ENCODE measurements around the gene SLCO6A1.

SLCO6A1 gene

DNA sequence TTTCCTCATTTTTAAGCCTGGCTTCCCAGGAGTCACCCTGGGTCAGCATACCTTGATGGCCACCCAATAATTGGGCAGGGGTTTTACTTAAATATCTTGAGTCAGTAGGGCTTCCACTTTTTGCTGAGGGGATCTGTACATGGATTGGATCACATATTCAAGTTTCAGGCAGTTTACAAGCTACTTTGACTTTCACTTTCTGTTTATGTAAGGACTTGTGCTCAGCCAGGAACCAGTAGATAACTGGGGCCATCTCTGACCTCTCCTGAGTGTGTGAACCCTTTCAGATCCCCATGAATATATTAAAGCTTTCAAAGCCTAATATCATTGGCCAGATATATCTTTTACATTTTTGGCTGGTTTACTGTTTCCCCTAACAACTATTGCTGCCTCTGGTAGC is 45.1 kb downstream of the SLCO6A1 start:
- DNase-seq (ENCODE audit: low read depth) = no peak

DNA sequence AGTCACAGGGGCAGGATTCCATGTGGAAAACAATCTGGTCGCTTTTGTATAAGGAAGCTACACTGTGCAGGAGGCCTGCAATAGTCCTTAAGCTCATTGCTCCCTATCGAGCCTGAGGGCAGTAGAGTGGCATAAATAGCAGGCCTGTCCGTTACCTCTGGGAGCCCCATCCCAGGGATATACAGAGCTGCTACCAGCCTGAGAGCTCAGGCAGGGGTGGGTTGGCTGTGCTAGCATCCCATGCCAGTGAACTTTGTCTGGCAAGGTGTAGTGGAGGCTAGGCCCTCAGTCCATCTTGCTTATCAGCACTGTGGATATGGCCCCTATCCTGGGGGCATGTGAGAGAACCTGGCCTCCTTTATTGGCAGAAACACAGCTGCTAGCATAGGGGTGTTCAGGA is 47.7 kb downstream of the SLCO6A1 start:
- DNase-seq (ENCODE audit: low read depth) = no peak

DNA sequence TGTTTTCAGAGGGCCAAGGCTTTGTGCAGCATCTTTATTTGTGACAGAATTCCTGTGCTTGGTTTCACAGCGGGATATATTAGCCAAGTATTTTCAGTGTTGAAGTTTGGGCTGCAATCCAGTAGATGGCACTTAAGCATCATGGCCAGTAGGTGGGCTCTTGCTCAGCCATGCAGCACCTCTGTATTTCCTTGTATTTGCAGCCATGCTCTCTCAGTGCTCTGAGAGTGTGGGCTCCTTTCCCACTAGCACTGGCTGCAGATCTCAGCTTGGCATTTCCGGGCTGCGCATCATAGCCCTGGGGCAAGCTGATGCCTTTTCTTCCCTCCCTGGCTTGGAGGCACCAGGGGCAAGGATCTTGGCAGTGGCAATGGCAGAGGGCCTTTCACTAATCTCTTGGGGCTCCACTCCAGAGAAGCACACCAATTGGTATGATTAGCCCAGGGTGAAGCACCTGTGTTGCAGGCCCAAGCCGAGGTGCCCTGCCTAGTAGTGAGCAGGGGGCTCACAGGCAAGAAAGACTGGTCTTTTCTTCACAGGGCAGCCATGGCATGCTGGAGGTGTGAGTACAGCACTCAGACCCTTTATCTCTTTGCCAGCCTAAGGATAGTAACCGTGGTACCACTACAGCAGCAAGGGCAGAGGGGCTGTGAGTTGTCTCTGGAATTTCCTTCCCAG is 48.3 kb downstream of the SLCO6A1 start:
- no peak for DNase-seq (ENCODE audit: low read depth)

DNA sequence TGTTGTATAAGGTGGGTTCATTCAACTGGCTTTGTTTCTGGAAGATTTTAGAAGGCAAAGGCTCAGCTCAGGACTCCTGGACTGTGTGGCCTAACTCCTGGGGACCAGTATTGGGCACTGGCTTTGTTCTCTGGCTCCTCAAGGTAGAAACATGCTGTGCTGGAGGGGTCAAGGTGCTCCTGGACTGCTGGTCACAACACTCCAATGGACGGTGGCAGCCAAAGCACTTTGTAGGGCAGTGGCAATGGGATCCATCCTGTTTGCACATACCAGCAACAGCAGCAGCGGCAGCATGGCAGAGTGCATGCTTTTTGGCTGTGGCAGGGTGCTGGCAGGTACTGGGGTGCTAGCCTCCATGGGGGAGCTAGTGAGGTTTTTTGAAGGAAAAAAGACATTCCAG is 65.3 kb downstream of the SLCO6A1 start:
- no peak for DNase-seq (ENCODE audit: low read depth)

DNA sequence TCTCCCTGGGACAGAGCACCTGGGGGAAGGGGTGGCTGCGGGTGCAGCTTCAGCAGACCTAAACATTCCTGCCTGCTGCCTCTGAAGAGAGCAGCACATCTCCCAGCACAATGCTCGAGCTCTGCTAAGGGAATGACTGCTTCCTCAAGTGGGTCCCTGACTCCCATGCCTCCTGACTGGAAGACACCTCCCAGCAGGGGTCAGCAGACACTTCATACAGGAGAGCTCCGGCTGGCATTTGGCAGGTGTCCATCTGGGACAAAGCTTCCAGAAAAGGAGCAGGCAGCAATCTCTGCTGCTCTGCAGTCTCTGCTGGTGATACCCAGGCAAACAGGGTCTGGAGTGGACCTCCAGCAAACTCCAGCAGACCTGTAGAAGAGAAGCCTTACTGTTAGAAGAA is 77.2 kb downstream of the SLCO6A1 start:
- no peak for DNase-seq (ENCODE audit: low read depth)

DNA sequence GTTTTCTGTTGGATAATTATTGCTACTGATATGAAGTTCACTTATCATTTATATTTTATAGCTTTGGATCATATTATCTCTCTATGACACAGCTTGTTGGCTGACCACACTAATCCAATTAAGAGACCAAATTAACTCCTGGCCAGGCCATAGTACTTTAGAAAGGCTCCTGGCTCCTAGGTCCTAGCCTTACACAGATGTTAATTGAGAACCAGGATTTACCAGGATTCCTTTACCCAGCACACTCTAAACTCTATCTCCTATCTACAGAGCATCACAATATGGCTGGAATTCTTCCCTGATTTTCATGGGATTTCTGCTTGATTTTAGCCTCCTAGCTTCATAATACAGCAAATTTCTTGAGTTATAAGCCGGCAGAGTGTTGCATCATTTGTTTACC is 80.3 kb downstream of the SLCO6A1 start:
- DNase-seq (ENCODE audit: low read depth) = no peak

DNA sequence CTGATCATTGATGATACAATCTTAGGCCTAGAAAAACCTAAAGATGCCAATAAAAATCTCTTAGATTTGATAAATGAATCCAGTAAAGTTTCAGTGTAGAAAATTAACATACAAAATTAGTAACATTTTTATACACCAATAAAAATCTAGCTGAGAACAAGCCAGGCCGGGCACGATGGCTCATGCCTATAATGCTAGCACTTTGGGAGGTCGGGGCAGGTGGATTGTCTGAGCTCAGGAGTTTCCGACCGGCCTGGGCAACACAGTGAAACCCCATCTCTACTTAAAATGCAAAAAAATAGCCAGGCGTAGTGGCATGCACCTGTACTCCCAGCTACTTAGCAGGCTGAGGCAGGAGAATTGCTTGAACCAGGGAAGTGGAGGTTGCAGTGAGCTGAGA is 84.4 kb downstream of the SLCO6A1 start:
- no peak for DNase-seq (ENCODE audit: low read depth)

DNA sequence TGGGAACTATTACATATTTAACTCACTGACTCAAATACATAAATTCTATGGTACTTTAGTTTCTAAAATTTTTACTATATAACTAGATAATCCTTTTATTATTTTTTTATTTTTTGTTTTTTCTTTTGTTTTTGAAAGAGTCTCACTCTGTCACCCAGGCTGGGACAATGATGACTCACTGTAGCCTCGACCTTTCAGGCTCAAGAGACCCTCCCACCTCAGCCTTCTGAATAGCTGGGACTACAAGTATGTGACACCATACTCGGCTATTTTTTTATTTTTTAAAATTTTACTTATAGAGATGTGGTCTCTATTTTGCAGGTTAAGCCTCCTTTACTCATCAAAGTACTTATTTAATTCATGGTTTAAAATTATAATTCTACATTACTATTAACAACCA is 110.6 kb downstream of the SLCO6A1 start:
- no peak for DNase-seq (ENCODE audit: low read depth)

DNA sequence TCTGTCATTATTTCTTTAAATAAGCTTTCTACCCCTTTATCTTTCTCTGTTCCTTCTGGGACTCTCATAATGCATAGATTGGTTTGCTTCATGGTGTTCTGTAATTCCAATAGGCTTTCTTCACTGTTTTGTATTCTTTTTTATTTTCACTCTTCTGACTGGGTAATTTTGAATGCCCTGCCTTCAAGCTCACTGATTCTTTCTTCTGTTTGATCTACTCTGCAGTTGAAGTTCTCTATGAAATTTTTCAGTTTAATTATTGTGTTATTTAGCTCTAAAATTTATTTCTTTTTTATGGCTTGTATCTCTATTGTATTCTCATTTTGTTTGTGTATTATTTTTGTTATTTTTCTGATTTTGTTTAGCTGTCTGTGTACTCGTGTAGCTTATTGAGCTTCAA is 113.4 kb downstream of the SLCO6A1 start:
- no peak for DNase-seq (ENCODE audit: low read depth)

DNA sequence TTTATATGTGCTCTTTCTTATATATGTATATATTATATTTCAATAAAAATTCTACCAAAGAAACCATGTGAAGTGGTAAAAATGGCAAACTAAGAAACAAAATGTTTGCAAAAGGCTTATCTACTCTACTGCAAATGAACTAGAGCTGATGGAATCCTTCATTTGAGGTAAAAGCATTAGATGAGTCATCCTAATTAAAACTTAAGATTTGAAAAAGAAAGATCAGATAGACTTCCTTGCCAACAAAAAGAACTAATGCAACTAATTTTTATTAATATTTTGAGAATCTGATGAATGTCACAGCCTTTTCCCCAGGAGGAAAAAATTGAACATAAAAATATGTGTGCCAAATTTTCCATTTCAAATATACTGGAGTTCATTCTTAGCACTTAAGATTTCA is 118.6 kb downstream of the SLCO6A1 start:
- DNase-seq (ENCODE audit: low read depth) = no peak

DNA sequence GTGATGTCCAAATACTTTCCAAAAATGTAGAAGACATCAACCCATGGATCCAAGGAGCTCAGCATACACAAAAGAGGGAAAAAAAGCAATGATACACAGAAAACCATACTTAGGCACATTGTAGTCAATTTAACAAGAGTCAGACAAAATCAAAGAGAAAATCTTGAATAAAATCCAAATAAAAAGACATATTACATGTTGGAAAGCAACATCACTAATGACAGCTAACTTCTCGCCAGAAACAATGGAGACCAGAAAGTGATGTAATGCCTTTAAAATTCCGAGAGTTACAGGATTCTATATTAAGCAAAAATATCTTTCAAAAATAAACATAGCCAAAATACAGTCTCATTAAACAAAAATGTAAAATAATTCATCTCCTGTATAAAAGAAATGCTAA is 122.9 kb downstream of the SLCO6A1 start:
- no peak for DNase-seq (ENCODE audit: low read depth)

DNA sequence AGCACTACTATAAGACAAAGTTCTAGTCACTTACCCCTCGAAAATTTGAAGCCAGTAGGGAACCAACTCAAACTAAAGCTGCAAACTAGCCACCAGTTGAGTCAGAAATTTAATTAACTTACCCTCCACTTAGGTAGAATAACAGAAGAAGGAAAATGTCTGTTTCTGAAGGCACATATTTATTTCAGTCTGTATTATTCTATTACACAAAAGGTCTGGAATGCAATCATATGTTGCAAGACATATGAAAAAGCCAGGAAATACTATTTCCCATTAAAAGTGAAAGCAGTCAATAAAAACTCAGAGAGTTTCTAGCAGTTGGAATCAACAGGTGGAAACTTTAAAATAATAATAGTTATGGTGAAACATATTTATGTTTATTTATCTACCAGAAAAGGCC is 123.5 kb downstream of the SLCO6A1 start:
- DNase-seq (ENCODE audit: low read depth) = no peak

DNA sequence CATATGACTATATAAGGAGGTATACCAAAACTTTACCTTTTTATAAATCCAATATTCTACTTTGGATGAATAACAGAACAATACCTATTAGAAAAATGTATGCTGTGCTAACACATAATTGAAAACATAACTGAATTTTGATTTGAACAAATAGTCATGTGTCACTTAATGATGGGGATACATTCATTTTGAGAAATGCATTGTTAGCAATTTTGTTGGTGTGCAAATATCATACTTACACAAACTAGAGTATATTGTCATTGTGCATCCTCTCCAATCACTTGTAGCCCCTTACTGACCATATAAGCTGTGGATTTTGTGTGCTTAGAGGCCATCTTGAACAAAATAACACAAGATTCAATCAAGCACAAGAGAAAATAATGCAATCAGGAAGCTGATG is 130.4 kb downstream of the SLCO6A1 start:
- no peak for DNase-seq (ENCODE audit: low read depth)

DNA sequence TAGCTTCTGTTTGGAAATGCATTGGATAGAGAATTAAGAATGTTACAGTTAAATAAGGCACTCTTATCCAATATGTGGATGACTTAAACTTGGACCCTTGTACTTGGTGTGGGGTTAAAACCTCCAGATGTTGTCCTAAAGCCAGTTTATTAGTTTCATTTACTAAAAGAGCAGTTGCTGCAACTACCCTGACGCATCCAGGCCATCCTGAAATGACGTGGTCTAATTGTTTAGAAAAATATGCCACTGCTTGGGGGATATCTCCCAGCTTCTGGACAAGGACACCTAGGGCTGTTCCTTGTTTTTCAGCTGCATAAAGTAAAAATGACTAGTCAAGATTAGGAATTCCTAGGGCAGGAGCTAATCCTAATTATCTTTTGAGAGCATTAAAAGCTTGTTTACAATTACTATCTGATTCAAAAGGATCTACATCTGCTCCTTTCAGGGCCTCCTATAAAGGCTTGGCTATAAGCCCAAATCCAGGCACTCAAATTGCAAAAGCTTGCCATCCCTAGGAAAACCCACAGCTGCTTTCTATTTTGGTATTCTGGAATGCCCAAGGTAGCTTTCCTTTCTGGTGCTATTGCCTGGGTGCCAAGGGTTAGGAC is 157.0 kb downstream of the SLCO6A1 start:
- DNase-seq (ENCODE audit: low read depth) = no peak

DNA sequence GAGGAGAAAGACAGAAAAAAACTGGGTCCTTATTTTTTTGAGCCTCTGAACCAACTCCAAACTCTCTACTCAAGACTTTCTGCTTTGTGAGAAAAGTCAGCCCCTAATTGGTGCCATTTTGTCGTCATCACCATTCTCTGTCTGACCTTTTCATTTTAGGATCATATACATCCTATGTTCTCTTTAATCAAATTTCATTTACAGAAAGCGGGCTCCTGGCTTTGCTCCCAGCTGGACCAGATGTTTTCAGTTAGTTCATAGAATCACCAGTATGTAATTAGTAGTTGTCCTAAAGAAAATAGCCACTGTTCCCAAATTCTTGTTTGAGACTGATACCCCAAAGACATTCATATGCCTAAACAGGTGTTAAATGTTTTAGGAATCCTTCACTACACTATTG is 174.1 kb downstream of the SLCO6A1 start:
- no peak for DNase-seq (ENCODE audit: low read depth)

All from GM04504 (cell line).